Brain microvascular endothelial cell (primary cell): ENCODE results near the gene MYO10.

Experiments
- DNase-seq: peaks from one replicate; pipeline ENCODE4 v3.0.0-alpha.2; 2020
- H3K27ac ChIP-seq: fragments of 250-450 bp; sonication (Bioruptor Pico); 2 replicates; pipeline ENCODE4 v1.5.1; 2020; ENCODE audit warnings: mild to moderate bottlenecking, moderate library complexity
- H3K27me3 ChIP-seq: fragments of 250-450 bp; sonication (Bioruptor Pico); replicated peaks from 2 replicates; pipeline ENCODE4 v1.5.1; 2020; ENCODE audit warnings: mild to moderate bottlenecking
- H3K36me3 ChIP-seq: fragments of 250-450 bp; sonication (Bioruptor Pico); replicated peaks from 2 replicates; pipeline ENCODE4 v1.5.1; 2020; ENCODE audit warnings: mild to moderate bottlenecking
- H3K4me3 ChIP-seq: 2 replicates; pipeline ENCODE4 v1.5.1; 2011; ENCODE audit warnings: low read depth, mild to moderate bottlenecking, control low read depth, low read length, moderate library complexity
- in situ Hi-C: cut with HindIII; loops from 2 replicates; pipeline ENCODE4 v1.10.0; 2017; ENCODE audit warnings: low sequenced_read_pairs, low pct_ligation_motif_present
- TF ChIP-seq, protein P1 (sequence below): IDR thresholded peaks from 2 replicates; pipeline ENCODE4 v1.5.1; 2011; ENCODE audit warnings: low read depth, mild to moderate bottlenecking, moderate library complexity, low read length, control low read depth, inconsistent platforms; ENCODE audit errors: missing control alignments

MYO10 gene

DNA sequence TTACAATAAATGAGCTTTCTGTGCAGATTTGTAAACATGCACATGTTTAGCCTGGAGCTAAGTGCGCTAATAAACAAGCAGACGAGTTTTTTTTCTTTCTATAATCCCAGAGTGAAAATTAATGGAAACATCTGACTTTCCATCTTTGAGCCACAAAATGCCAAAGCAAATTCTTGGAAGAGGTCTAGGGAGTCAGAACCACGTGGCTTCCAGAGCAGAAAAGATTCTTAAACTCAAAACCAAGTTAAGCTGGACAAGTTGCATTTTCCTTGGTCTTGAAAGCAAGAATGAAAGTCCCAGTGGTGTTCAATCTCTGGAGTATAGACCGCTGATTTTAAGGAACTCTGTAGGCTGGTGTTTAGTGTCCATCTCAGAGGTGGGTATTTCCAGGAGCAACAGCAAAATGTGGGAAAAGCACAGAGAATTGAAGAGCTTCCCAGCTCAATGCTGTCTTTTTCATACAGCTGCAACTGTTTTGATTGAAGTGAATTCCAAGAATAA lies 71.4 kb downstream of the MYO10 start:
- in situ Hi-C loops, result no loop called here
- DNase-seq, result no peak
- TF ChIP-seq, protein P1, sequence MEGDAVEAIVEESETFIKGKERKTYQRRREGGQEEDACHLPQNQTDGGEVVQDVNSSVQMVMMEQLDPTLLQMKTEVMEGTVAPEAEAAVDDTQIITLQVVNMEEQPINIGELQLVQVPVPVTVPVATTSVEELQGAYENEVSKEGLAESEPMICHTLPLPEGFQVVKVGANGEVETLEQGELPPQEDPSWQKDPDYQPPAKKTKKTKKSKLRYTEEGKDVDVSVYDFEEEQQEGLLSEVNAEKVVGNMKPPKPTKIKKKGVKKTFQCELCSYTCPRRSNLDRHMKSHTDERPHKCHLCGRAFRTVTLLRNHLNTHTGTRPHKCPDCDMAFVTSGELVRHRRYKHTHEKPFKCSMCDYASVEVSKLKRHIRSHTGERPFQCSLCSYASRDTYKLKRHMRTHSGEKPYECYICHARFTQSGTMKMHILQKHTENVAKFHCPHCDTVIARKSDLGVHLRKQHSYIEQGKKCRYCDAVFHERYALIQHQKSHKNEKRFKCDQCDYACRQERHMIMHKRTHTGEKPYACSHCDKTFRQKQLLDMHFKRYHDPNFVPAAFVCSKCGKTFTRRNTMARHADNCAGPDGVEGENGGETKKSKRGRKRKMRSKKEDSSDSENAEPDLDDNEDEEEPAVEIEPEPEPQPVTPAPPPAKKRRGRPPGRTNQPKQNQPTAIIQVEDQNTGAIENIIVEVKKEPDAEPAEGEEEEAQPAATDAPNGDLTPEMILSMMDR, result no peak
- no peak overlapping the region for H3K4me3 ChIP-seq
- H3K36me3 ChIP-seq, result peaks cover 3% of the 10 kb centered on the region
- H3K27me3 ChIP-seq, result no peaks in the 10 kb centered on the region
- H3K27ac ChIP-seq, result no peak overlapping the region

DNA sequence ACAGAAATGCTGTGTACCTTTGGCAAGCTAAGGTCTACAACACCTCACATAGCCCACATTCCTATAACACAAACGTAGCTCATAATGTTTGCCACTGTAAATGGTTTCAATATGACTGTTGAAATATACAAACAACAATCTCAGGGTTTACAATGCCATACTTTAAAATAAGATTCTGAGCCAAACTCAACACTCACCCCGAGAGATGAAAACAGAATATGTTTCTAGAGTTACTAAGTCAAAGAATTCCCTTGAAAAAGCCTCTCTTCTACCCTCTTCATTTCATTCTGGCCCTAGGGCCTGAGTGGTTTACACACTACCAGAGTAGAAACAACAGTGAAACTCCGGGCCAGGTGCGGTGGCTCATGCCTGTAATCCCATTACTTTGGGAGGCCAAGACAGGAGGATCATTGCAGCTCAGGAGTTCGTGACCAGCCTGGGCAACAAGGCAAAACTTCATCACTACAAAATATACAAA lies 72.6 kb downstream of the MYO10 start:
- no peak for DNase-seq
- H3K27ac ChIP-seq, result no peak overlapping the region
- TF ChIP-seq, protein P1, result no peak
- no peaks in the 10 kb centered on the region for H3K27me3 ChIP-seq
- in situ Hi-C loops, result no loop called here
- H3K4me3 ChIP-seq, result no peak overlapping the region
- H3K36me3 ChIP-seq, result no peaks in the 10 kb centered on the region

DNA sequence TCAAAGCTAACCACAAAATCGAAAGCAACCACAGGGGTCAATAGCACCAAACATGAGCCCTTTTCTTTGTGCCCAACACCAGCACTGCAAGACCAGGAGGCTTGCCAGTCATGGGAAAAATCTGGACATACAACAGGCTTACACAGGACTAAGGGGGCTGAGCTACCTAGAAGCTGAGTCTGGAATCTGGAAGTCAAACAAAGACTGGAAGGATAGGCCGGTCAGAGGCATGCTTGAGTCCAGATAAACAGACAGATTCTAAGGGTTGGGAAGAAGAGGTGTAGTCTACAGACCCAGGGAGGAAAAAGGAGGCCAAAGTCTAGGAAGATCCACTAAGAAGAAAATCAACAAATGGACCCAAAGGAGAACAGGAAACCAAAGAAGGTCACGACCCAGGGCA lies 73.3 kb downstream of the MYO10 start:
- in situ Hi-C loops, result no loop called here

DNA sequence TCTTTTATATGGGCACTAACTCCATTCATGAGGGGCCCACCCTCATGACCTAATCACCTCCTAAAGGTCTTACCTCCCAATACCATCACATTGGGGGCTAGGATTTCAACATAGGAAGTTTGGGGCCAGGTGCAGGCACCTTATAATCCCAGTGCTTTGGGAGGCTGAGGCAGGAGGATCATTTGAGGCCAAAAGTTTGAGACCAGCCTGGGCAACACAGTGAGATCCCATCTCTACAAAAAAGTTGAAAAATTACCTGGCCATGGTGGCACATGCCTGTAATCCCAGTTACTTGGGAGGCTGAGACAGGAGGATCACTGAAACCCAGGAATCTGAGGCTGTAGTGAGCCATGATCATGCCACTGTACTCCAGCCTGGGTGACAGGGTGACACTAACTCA lies 76.7 kb downstream of the MYO10 start:
- no peak overlapping the region for H3K27ac ChIP-seq
- no peak overlapping the region for H3K4me3 ChIP-seq
- in situ Hi-C loops, result no loop called here
- TF ChIP-seq, protein P1, result no peak
- H3K27me3 ChIP-seq, result no peaks in the 10 kb centered on the region
- DNase-seq, result no peak
- H3K36me3 ChIP-seq, result no peaks in the 10 kb centered on the region

More for the DNA sequence above, 73.3 kb downstream of the MYO10 start:
- TF ChIP-seq, protein P1, result no peak
- Histone ChIP-seq H3K27ac (no peak overlapping the region), H3K36me3 (no peaks in the 10 kb centered on the region), H3K27me3 (no peaks in the 10 kb centered on the region), H3K4me3 (no peak overlapping the region)
- no peak for DNase-seq

DNA sequence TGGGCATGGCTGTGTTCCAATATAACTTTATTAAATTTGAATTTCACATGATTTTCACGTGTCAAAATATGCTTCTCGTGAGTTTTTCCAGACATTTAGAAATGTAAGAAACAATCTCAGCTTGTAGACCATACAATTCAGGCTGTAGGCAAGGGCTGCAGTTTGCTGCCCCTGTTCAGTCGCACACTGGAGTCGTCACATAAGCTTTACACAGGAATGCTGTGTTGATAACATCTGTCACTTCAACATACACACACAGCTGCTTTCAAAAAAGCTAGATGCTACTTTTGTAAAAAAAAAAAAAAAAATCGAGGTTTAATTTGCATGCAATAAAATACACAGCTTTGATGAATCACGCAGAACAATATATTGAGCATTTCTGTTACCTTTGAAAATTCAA lies 77.9 kb downstream of the MYO10 start:
- Histone ChIP-seq H3K27me3 (no peaks in the 10 kb centered on the region), H3K36me3 (no peaks in the 10 kb centered on the region), H3K27ac (no peak overlapping the region), H3K4me3 (no peak overlapping the region)
- in situ Hi-C loops, result no loop called here
- DNase-seq, result no peak
- TF ChIP-seq, protein P1, result no peak

DNA sequence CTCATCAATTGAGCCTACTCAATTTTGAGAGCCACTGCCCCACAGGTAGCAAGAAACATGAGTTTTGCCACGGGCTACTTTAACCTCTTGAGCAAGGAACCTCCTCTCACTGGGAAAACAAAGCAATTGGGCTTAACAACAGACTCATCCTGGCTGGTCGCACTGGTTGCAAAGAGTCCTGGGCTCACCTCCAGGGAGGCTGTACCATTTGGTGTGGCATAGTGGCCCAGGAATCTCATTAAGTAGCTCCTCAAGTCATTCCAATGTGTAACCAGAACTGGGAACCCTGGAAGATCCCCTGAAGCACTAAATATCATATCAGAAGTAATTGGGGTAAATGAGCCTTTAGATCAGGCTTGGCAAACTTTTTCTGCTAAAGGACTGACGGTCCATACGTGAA lies 78.5 kb downstream of the MYO10 start:
- Histone ChIP-seq H3K4me3 (no peak overlapping the region), H3K27ac (no peak overlapping the region), H3K27me3 (no peaks in the 10 kb centered on the region), H3K36me3 (no peaks in the 10 kb centered on the region)
- DNase-seq, result no peak
- in situ Hi-C loops, result no loop called here
- TF ChIP-seq, protein P1, result no peak
